ENCODE results near the gene GABRB2.

GABRB2 gene

DNA sequence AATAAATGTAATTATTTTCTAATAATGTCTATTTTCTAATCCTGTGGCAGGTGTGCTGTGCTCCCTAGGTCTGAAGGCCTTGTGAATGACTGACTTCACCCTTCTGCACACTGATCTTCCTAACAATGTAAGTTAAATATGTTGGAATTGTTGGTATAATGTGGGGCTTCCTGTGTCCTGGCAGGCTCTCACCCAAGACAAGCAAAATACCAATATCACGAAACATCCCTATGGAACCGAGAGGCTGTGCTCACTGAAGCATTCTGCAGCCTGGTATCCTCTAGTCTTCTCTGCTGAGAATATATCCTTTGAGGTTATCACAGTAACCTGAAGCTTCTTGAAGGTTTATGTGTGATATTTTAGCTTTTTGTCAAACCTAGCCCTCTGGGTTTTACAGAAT is 159.4 kb downstream of the GABRB2 start:
- DNase-seq (ENCODE audit: low read depth in 2 of 2) = no peak

DNA sequence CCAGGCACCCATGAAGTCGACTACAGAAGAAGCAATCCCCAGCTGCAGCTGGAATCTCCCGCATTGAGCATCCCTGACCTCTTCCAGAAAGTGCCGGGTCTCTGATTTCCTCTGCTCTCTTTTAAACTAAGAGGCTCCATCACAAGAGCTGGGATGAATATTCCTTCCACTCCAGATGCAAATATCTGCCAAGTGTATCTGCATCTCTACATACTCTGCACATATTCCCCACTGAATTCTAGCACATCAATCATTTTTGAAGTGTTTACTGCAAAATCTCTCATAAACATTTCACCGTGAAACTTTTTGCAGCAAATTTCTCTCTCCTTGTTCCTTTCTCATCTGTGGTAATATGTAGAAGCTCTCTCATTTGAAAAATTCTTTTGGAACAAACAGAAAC is 161.5 kb downstream of the GABRB2 start:
- DNase-seq (ENCODE audit: low read depth in 2 of 2) = no peak

DNA sequence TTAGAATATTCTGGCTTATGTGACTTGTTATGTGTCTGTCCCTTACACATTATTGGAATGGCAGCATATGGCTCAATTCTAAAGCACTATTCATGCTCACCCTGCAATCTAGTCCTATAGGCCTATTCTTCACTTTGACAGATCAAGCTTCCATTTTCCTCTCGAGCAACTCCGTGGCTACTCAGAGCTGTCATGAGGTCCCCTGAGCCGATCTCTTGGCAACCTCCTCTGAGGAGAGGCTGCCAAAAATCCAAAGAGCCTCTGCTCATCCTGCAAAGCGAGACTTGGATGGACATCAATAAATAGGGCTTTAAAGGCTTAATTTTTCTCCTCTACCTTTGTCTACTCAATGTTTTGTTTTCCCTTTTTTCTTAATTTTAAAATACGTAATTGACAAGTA is 163.8 kb downstream of the GABRB2 start:
- no peak for DNase-seq (ENCODE audit: low read depth in 2 of 2)

DNA sequence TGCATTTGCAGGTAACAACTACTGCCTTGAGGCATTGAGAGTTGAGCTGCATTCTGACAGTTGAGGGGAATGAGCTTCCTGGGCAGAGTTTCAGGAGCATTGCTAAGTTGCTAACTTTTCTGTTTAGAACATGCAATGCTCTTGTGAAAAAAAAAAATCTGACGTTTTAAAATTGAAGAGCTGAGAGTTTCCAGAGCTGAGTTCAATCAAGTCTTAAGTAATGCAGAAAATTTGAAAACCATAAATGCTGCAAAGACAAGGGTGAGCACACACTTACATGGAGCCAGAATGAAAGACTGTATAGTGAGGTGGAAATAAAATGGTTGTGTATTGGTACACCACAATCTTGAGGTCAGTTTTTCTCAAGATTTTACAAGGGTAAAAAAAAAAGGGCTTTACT is 166.0 kb downstream of the GABRB2 start:
- no peak for DNase-seq (ENCODE audit: low read depth in 2 of 2)

DNA sequence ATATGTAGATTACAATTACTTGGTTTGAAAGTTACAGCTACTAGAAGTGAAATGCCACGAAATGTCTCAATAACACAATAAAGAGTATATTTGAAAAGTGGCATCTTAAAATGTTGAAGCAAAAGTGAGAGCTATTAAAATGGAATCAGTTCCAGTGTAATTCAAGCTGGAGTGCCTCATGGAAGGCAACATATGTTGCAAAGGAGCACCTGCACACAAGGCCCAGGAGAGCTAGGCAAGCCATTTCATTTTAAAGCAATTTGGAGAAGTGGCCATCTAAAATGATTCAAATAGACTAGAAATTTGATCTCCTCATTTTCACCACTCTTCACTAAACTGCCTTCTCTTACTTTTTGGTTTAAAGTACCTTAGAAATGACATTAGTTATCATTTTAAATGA is 167.8 kb downstream of the GABRB2 start:
- no peak for DNase-seq (ENCODE audit: low read depth in 2 of 2)

DNA sequence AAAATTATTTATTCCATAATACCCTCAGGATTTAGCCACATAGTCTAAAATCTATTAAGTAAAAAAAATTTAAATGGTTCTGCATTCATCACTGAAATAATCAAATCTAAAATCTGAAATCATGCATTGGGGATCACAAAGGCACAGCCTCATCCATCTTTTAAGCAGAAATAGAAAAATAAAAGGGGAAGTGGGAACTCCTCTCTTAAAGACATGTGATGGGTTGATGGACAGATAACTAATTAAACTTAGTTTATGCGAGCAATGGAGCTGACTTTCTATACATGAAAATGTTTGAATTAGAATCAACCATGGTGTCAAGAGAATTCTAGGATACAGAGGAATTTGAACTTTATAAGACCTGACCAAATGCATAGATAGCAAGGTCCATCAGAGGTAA is 170.5 kb downstream of the GABRB2 start:
- no peak for DNase-seq (ENCODE audit: low read depth in 2 of 2)

DNA sequence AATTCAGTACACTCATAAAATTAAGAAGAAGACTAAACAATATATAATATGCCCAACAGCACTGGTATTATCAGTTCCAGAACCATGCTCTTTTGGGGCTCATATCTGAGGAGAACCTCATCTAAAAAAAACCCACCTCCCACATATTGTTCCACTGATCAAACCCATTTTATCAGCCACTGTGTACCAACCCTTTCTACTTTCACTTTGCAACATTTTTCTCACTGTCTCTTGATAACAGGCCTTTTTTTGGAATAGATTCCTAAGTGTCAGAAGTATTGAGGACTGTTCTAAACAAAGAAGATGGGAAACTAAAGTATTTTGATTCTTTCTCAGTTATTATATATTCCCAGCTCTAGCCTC is 173.2 kb downstream of the GABRB2 start:
- DNase-seq (ENCODE audit: low read depth in 2 of 2) = no peak

DNA sequence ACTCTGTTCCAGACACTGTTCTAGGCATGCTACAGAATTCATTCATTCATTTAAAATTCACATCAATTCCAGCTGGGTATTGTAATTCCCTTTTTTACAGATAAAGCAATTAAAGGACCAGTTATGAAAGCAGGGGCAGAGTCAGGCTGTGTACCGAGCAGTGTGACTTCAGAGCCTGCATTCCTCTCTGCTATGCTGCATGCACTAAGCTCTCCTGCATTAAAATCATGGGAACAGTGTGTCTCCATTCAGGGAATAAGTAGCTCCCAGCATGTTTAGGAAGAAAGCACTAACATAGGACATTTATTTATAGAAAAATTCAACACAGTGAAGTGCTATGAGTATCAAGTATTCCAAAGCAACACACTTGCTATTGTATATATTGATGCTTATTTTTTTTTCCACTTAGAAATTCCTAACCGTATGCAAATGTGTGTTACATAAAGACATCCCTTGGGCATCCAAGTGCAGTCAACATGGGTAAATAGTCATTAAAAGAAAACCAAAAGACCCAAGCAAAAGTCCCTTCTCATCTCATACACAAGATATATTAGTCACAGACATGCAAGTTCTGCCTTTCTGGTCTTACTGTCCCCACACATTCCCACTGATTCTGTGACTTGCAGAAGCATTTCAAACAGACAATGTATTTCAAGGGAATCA is 173.7 kb downstream of the GABRB2 start:
- no peak for DNase-seq (ENCODE audit: low read depth in 2 of 2)

DNA sequence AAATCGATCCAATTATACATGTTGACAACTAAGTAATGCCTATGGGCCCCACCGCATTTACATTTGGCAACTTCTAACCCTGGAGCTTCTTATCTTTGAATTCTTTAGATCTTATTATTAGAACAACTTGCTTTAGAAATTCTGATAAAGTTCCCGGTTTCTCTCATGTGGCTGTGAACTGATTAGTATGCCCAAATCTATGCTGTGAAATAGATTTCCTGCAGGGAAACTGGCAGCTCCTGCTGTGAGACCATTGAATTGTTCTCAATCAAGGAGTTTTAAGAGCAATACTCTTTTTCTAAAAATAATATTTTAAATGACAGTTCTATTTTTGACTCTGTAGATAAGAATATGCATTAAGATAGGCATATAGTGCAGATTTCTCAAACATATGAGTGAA is 177.5 kb downstream of the GABRB2 start:
- no peak for DNase-seq (ENCODE audit: low read depth in 2 of 2)

DNA sequence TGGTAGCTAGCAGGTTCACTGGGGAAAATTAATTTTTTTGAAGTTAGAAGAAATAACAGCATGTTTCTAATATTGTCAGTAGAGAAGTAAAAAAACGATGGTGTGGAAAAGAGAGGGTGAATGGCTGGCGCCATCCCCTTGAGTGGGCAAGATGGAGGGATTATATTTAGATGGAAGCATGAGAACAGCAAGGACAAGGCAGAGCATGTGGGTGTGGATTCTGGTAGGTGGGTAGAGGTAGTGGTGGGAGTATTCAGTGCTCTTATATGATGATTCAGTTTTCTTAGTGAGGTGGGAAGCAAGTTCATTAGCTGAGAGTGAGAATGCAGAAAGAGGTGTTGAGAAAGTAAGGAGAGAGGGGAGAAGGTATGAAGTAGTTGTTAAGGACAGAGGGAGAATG is 188.1 kb downstream of the GABRB2 start:
- DNase-seq (ENCODE audit: low read depth in 2 of 2) = no peak

DNA sequence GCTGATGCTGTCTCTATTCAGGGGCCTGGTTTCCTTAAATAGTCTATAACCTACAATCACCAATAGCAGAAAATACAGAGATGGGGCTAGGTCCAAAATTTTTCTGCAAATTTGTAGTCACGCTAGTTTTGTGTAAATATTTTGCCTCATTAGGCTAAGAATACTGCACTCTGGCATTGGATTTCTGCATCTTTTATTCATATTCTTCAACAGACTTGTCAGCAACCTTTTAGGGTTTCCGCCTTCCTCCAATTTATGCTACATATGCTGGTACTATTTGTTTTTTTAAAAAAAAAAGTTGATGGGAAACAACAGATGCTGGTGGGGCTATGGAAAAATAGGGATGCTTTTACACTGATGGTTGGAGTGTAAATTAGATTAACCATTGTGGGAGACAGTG is 202.3 kb downstream of the GABRB2 start:
- no peak for DNase-seq (ENCODE audit: low read depth in 2 of 2)

DNA sequence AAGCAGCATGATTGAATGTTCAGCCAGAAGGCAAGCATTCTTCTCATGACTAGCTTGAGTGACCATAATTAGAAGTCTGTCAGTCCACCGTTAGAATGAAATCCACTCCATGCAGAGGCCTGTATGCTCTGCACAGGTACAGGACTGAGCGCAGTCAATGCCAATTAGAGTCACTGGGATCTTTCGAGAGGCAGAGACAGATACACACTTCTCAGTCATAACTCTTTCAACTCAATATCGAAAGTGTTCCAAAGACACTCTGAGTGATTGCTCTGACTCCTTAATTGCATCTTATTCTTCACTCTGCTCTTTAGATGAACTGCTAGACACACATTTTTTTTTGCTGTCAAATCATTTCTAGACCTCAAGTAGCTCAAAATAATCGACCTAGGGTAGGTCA is 203.6 kb downstream of the GABRB2 start:
- DNase-seq (ENCODE audit: low read depth in 2 of 2) = no peak

DNA sequence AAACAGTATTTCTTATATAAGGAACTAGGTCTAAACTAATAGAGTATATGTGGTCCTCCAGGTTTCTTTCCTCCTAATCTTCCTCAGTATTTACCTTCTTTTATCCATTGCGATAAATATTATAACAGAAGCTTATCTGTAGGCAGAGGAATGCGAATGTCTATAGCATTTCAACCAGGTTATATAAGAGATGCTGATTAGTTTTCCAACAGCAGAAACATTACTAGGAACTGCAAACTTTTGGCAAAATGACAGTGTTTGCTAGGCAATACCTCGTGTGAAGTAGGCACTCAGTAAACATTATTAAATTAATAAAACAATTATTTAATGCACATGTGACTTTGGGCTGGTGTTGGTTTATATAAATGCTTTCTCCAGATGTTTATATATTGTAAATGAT is 206.5 kb downstream of the GABRB2 start:
- DNase-seq (ENCODE audit: low read depth in 2 of 2) = no peak

DNA sequence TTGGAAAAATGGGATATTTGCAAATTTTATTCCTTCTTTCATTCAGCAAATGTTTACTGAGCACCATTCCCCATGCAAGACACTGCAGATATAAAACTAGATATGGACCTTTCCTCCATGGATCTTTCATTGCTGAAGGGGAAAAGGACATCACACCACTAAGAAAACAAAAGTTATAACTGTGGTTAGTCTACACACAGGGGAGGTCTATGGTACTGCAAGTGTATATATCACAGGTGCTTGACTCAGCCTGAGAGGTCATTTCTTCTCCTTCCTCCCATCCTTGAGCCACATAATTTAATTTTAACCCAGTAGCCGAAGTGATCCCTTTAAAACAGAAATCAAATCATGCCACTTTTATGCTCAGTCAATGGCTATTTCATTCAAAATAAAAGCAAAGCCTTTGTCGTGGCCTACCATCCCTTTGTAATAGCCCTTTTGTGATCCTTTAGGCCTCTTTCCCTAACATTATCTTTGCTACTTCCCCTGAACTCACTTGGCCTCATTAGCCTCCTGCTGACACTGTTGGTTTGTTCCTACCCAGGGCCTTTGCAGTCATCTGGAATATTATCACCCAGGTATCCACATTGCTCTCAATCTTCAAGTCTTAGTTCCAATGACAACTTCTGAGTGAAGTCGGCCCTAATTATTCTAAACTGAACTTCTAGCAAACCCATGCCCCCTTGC is 213.2 kb downstream of the GABRB2 start:
- DNase-seq (ENCODE audit: low read depth in 2 of 2) = no peak

DNA sequence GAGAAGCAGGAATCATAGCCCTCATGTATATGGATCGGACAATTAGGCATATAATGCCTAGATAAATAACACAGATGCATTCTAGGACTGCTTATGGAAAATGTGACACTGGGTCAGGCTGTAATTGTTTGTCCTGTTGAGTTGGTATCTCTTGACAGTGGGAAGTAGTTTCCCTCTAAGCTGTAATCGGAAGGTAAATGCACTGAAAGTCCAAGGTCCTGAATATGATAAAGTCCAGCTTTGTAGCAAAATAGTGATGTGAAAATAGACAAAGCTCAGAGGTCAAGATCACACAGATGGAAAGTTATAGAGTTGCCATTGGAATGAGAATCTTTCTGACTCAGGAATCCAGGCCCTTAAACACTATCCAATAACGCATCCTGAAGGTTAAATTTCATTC is 214.2 kb downstream of the GABRB2 start:
- DNase-seq (ENCODE audit: low read depth in 2 of 2) = no peak

DNA sequence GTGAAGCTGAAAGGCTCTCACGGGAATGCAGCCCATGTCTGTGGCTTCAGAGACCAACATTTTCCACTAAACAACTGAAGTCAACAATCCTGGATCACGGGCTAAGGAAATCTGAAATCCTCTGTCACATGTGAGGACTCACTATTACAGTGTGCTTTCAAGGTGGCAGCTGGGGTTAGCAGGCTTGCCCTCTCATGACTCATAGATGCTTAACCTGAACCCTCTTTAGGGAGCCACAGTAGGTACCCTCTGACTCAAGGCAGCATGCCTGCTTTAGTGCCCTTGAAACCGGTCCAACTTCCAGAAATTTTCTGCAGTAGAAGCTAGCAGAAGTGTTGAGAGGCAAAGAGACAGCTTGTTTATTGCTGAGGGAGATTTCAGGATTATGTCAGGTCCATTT is 232.5 kb downstream of the GABRB2 start:
- no peak for DNase-seq (ENCODE audit: low read depth in 2 of 2)

DNA sequence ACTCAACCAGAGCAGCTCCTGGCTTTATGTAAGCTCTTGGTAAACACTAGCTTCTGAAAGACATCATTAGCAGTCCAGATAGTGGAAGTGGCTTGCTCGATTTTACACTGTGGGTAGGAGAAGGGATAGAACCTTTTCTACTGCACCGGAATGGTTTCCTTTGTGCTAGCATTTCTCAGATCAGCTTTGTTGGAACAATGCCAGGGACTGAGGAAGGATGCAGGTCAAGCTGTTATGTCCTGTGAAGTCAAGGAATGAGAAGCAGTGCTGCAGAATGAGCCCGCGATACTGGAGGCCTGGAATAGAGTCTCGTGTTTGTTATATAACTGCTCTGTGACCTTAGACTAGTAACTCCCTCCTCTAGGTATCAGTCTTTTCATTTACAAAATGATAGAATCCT is 233.6 kb downstream of the GABRB2 start:
- no peak for DNase-seq (ENCODE audit: low read depth in 2 of 2)

DNA sequence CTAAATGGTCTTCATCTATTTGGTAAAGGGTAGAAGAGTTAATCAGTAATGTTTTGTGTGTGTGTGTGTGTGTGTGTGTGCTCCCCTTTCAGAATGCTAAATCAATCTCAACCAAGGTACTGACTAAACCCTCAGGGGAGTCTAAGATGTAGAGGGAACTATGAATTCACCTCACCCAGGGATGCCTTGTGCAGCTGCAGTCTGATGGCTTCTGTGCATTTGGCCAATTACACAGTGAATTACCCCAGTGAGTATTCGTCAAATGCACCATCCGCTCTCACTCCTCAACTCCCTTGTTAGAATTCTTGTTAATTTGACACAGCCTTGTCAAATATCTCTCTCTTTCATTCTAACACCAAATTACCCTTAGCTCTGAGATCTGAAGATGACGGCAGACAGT is 234.6 kb downstream of the GABRB2 start:
- DNase-seq (ENCODE audit: low read depth in 2 of 2) = no peak

DNA sequence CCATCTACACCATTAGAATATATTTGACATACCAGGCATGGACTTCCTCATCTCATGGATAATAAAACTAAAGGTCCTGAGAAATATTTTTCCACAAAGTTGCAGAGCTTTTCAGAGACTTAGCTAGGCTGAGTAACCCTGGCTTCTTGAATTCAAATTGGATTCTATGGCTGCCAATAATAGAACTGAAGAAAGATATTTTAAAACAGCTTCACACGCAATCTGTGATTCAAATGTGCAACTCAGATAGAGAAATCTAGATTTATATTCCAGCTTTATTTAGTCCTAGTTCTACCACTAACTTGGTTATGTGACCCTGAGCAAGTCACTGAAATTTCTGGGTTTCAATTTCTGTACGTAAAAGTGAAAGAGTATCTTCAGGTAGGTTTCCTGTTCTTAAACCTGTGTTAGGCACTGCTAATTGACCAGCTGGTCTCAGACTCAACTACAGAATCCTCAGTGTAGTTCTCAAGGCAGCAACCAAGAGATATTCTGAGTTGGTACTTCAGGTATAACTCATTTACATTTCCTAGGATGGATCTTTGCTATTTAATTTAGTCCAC is 235.3 kb downstream of the GABRB2 start:
- DNase-seq (ENCODE audit: low read depth in 2 of 2) = no peak

DNA sequence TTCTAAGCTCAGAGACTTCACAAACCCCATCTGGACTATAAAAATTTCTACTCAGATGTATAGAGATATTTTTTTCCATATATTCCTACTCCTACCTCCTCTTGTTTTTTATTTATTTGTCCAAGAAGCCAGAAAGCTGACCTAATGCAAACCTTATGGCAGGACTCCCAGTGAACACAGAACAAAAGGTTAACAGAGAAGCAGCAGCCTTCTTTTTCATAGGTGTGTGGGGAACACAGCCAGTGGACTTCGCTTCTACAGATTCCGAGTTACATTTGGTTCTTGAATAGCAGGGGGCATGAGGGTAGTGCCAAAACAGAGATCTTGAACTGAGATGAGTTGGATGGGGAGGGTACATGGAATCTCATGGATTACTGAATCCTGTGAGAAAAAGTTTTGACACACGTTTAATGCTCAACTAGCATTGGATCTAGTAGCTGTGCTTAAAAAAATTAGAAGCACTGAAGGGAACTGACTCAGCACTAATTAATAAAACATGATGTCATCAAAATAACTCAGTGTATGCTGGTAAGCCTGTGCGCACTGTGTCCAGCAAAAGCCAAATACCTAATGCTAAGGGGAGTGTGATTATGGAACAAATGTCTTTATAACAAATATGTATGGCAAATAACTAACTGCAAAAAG is 240.1 kb downstream of the GABRB2 start:
- DNase-seq (ENCODE audit: low read depth in 2 of 2) = no peak

DNA sequence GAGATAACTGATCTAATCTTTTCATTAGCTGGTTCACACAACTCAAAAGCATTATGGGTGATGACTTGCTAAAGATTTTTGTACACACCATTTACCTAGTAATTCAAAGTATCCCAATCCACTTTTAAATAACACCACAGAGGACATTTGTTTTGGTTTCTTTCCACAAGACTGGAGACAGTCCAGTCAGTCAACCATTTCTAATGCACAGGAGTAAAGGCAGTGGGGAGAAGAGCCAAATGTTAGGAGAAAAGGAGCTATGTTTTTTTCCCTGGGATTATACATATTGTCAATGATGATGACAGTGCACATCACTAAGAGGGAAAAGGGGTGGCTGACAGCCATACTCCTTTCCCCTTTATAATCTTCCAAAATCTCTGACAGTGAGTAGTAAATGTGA is 240.9 kb downstream of the GABRB2 start:
- no peak for DNase-seq (ENCODE audit: low read depth in 2 of 2)

DNA sequence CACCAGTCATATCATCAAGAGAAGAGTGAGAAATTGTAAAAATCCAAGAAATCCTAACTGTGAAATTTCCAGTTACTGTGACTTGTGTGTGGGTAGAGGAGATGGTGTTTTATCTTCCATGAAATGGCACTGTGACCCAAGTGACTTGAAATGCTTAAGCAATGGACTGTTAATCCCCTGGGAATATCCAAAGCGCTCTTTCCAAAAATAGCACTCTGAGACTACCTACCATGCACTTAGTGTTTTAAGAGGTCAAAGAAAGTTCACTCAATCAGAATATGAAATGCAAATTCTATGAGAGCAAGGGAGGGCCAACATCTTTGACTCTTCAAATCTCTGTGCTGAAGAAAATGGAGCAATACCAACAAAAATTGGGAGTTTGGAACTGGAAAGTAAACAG is 244.0 kb downstream of the GABRB2 start:
- no peak for DNase-seq (ENCODE audit: low read depth in 2 of 2)

DNA sequence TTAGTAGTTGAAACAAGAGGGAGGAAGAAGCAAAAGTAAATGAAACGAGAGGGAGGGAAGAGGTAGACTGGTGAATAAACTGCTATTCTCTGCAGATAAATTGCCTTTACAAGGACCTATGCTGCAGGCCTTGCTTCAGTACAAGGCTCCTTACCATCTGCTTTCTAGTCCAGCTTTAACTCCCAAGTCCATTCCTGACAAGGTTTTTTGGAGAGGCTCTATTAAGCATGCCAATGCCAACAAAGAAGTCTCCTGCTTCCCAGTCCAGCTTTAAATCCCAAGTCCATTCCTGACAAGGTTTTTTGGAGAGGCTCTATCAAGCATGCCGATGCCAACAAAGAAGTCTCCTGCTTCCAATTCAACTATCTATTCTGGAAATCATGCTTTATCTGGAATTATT is 244.9 kb downstream of the GABRB2 start:
- DNase-seq (ENCODE audit: low read depth in 2 of 2) = no peak
